ENCODE results near the gene TRPM2.

TRPM2 gene

DNA sequence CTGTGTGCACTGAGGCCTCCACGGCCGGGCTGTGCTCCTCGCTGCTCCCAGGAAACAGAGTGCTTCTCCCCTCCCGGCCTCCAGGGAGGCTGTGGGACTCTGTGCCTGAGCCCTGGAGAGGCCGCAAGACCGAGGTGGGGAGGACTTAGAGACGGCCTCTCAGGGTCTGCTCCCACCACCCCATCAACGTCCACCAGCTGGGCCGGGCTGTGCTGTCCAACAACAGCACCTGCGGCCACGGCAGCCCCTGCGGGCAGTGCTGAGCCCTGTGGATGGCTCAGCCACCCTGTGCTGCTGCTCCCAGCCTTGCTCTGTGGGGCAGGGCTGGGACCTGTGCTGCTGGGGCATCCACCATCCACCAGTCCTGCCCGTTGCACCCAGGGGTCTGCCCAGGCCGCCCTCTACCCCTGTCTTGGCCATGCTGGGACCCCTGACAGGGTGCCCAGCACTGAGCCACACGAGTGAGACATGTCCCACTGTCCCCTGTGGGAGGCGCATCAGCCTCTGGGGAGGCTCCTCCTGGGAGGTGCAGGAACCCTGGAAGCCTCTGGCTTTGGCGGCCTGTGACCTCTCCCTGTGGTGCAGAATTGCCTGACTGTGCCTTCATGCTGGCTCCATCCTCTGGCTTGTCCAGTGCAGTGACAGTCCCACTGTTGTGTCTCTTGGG is 70.7 kb downstream of the TRPM2 start:
- Mint-ChIP-seq H3K4me3 (no peak overlapping the region), H3K4me1 (ENCODE audit: low read depth) (no peaks in the 10 kb centered on the region), H3K27me3 (no peaks in the 10 kb centered on the region), H3K27ac (no peak overlapping the region), H3K36me3 (no peaks in the 10 kb centered on the region), H3K9me3 (ENCODE audit: low read depth) (no peaks in the 10 kb centered on the region)

DNA sequence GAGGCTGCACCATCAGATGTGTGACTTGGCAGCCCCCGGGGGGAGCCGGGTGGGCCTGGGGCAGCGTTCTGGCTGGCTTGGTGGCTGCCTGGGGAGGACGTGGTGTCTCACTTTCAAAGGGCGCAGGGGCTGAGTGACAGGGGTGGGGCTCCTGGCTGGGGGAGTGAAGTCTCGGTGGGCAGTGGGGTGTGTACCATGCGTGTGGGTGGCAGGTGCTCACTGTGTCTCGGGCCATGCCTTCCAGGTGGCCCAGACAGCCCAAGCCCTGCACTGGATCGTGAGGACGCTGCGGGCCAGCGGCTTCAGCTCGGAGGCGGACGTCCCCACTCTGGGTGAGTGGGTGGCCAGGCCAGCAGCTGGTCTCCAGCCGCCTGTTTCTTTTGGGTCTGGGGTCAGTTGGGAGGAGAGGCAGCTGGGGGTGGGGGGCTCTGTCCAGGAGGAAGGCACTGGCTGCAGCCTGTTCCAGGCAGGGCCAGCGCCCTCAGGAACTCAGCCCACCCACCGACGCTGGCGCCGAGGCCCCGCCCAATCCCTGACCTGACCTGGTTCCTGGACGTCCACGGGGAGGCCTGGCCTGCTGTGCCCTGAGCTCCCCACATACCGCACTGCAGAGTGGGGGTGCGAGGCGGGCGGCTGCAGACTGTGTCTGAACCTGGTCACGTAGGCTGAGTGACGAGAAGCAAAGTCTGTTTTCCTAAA is 71.3 kb downstream of the TRPM2 start:
- Mint-ChIP-seq H3K27ac (no peak overlapping the region), H3K4me1 (ENCODE audit: low read depth) (no peaks in the 10 kb centered on the region), H3K36me3 (no peaks in the 10 kb centered on the region), H3K9me3 (ENCODE audit: low read depth) (peaks cover 2% of the 10 kb centered on the region), H3K4me3 (no peak overlapping the region), H3K27me3 (no peaks in the 10 kb centered on the region)

GRCh38 chr21:44425307-44425894 is 72.0 kb downstream of the TRPM2 start:
- no peaks in the 10 kb centered on the region for H3K4me1 Mint-ChIP-seq (ENCODE audit: low read depth)
- no peak overlapping the region for H3K27ac Mint-ChIP-seq
- H3K9me3 Mint-ChIP-seq (ENCODE audit: low read depth): peaks cover 6% of the 10 kb centered on the region
- no peaks in the 10 kb centered on the region for H3K36me3 Mint-ChIP-seq
- no peak overlapping the region for H3K4me3 Mint-ChIP-seq
- H3K27me3 Mint-ChIP-seq: no peaks in the 10 kb centered on the region

DNA sequence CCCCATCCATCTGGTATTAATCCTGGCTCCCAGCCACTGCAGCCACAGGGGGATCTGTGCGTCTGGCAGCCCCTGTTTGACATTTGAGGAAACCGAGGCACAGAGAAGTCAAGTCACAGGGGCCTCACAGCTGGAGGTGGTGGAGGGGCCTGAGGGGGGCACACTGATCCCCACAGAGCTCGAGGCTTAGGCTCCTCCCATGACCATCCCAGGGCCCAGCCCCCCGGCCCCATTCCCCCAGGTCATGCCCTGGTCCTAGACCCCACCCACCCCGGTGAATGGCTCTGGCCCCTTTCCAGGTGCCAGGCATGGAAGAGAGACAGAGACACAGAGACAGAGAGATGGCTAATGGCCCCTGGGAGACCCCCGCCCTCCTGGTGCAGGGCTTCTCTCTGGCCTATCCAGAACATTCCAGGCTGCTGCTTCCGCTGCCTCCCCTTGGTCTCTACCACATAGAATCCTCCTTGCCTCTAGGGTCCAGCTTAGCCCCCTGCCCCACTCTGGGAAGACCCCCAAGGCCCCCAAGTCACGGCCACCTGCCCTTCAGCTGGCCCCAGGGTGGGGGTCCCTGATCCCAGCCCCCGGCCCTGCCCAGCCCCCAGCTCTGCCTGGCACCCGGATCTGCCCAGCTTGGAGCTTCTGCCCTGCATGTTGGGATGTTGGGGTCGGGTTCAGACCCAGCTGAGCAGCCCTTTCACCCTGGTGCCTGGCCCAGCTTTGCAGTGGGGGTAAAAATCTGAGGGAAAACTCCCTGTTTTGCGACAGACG is 72.7 kb downstream of the TRPM2 start:
- Mint-ChIP-seq H3K9me3 (ENCODE audit: low read depth) (peaks cover 9% of the 10 kb centered on the region), H3K36me3 (no peaks in the 10 kb centered on the region), H3K27ac (no peak overlapping the region), H3K27me3 (no peaks in the 10 kb centered on the region), H3K4me3 (no peak overlapping the region), H3K4me1 (ENCODE audit: low read depth) (no peaks in the 10 kb centered on the region)

GRCh38 chr21:44426663-44427191 is 73.3 kb downstream of the TRPM2 start:
- peaks cover 14% of the 10 kb centered on the region for H3K9me3 Mint-ChIP-seq (ENCODE audit: low read depth)
- H3K27me3 Mint-ChIP-seq: no peaks in the 10 kb centered on the region
- no peaks in the 10 kb centered on the region for H3K4me1 Mint-ChIP-seq (ENCODE audit: low read depth)
- peaks cover under 1% of the 10 kb centered on the region for H3K36me3 Mint-ChIP-seq
- no peak overlapping the region for H3K27ac Mint-ChIP-seq
- H3K4me3 Mint-ChIP-seq: no peak overlapping the region

DNA sequence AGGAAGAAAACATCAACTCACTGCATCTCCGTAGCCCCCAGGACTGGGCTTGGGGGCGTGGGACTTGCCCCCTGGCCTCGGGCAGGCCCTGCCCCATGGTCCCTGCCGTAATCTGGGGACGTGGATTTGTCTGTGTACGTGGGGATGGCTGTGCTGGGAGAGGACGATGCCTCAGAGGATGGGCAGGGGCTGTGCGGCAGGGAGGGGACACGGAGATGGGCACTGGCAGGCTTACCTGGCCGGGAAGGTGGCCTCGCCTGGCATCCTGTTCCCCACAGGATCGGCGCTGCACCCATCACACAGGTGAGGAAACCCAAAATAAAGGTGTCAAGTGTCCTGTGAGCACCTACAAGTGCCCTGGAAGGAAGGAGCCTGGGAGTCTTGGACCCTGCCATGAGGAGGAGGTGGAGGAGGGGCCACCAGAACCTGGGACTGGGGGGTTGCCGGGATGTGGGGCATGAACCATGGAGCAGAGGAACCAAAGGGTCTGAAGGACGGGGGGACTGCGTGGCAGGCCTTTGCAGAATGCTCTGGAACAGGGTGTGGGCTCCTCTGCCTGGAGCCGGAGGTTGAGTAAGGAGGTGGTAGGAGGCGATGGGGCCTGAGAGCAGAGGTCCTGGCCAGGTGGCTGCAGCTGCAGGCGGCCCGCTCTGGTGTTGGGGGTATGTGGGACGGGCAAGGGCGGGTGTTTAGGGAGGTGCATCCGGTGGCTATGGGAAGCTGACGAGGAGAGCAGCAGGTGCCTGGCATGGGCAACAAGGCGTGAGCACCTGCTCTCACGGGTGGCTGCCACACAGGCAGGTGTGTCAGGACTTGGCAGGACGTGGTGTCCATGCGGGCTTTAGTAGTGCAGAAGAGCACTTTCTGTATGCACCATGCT is 74.1 kb downstream of the TRPM2 start:
- Mint-ChIP-seq H3K4me3 (no peak overlapping the region), H3K9me3 (ENCODE audit: low read depth) (peaks cover 16% of the 10 kb centered on the region), H3K4me1 (ENCODE audit: low read depth) (no peaks in the 10 kb centered on the region), H3K27ac (no peak overlapping the region), H3K27me3 (no peaks in the 10 kb centered on the region), H3K36me3 (peaks cover 2% of the 10 kb centered on the region)

DNA sequence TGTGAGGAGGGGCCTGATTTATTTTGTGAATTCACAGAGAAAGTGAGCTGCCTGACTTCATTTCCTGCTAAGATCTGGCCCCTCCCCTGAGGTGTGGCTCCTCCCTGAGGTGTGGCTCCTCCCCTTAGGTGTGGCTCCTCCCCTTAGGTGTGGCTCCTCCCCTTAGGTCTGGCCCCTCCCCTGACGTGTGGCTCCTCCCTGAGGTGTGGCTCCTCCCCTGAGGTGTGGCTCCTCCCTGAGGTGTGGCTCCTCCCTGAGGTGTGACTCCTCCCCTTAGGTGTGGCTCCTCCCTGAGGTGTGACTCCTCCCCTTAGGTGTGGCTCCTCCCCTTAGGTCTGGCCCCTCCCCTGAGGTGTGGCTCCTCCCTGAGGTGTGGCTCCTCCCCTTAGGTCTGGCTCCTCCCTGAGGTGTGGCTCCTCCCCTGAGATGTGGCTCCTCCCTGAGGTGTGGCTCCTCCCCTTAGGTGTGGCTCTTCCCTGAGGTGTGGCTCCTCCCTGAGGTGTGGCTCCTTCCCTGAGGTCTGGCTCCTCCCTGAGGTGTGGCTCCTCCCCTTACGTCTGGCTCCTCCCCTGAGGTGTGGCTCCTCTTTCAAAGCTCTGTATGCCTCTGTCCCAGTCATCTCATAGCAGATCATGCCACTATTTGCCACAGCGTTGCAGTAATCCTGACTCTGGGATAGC is 75.0 kb downstream of the TRPM2 start:
- Mint-ChIP-seq H3K9me3 (ENCODE audit: low read depth) (peaks cover 16% of the 10 kb centered on the region), H3K4me1 (ENCODE audit: low read depth) (no peaks in the 10 kb centered on the region), H3K27me3 (no peaks in the 10 kb centered on the region), H3K27ac (no peak overlapping the region), H3K4me3 (no peak overlapping the region), H3K36me3 (peaks cover 2% of the 10 kb centered on the region)

DNA sequence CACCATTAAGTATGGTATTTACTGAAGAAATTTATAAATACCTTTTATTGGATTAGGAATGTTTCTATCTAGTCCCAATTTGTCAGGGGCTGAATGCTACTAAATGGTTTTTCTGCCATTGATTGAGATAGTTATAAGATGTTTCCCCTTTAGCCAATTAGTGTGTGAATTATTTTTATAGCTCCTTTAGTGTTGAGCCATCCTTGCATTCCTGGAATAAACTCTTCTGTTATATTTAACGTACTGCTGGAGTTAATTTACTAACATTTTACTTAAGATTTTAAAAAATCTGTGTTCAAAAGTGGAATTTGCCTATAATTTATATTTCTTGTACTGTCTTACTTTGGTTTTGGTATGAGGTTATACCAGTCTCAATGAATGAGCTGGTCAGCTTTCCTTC is 76.5 kb downstream of the TRPM2 start:
- Mint-ChIP-seq H3K9me3 (ENCODE audit: low read depth) (peaks cover 16% of the 10 kb centered on the region), H3K4me3 (no peak overlapping the region), H3K27me3 (no peaks in the 10 kb centered on the region), H3K4me1 (ENCODE audit: low read depth) (no peaks in the 10 kb centered on the region), H3K36me3 (peaks cover 2% of the 10 kb centered on the region), H3K27ac (no peak overlapping the region)

DNA sequence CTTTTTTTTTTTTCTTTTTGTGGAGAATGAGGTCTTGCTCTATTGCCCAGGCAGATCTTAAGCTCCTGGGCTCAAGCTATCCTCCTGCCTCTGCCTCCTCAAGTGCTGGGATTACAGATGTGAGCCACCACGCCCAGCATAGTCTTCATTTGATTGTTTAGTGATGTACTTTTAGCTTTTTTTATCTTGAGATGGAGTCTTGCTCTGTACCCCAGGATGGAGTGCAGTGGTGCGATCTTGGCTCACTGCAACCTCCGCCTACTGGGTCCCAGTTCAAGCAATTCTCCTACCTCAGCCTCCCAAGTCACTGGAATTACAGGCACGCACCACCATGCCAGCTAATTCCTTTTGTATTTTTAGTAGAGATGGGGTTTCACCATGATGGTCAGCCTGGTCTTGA is 77.9 kb downstream of the TRPM2 start:
- Mint-ChIP-seq H3K4me3 (no peak overlapping the region), H3K36me3 (peaks cover 2% of the 10 kb centered on the region), H3K9me3 (ENCODE audit: low read depth) (peaks cover 16% of the 10 kb centered on the region), H3K27me3 (no peaks in the 10 kb centered on the region), H3K4me1 (ENCODE audit: low read depth) (no peaks in the 10 kb centered on the region), H3K27ac (no peak overlapping the region)

DNA sequence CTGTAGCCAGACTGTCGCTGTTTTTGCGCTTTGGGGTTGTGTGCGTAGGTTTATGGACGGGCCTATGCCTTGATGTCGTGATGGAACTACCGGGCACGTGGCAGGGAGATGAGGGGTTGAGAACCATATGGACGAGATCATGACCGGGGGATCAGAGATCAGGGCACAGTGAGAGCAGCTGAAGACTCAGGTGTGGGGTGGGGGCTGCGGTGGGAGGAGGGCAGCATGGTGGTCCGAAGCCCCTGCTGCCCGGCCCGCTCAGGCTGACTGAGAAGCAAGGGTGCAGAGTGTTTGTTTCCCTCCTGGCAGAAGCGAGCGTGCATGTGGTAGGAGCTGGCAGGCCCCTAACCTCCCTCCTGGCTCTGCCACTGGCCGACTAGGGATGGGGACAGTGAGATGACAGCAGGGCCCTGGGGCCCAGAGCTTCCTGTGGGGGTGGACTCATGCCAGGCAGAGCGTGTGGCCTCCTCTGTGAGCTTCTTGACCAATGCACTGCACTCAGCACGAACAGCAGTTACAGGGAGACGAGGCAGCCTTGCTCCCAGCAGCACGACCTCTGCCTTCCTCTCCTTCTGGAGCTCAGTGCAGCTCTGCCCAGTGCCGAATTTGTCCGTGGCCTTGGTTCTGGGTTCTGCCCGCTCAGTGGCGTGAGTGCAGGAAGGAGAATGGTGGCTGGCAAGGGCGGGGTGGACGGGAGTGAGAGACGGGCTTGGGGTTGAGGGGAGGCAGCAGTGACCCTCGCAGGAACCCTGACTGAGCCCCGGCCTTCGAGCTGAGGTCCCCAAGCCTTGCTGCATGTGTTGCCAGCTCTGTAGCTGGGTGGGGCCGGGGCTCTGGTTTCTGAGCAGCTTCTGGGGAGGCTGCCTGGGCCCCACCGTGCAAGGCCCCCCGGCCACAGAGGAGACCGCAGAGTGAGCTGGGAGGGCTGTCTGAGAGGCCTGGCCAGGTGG is 79.7 kb downstream of the TRPM2 start:
- no peaks in the 10 kb centered on the region for H3K4me1 Mint-ChIP-seq (ENCODE audit: low read depth)
- H3K27me3 Mint-ChIP-seq: no peaks in the 10 kb centered on the region
- H3K36me3 Mint-ChIP-seq: peaks cover 2% of the 10 kb centered on the region
- no peak overlapping the region for H3K27ac Mint-ChIP-seq
- no peak overlapping the region for H3K4me3 Mint-ChIP-seq
- H3K9me3 Mint-ChIP-seq (ENCODE audit: low read depth): peaks cover 16% of the 10 kb centered on the region

DNA sequence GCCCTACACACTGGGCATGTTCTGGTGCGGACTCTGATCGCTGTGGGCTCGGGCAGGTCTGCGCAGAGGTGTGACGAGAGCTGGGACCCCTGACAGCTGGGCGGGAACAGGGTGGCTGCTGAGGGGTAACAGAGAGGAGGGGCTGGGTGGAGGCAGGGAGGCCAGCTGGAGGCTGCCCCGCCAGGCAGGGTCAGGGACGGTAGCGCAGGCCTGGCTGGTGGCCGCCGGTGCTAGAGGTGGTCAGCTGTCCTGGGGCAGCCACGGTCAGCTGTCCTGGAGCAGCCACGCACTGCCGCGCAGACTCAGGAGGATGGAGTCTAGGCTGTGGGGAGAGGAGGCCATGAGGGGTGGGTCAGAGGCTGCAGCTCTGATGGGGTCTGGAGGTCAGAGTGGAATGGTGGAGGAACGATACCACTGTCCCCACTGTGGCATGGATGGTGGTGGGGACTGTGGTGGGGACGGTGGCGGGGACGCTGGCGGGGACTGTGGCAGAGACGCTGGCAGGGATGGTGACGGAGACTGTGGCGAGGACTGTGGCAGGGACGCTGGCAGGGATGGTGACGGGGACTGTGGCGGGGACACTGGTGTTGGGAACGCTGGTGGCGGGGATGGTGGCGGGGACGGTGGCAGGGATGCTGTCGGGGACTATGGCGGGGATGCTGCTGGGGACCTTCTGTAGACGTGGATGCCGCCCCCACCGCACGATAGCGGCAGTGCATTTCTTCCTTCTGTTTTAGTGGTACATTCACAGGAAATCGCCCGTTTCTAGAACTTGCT is 80.6 kb downstream of the TRPM2 start:
- no peaks in the 10 kb centered on the region for H3K4me1 Mint-ChIP-seq (ENCODE audit: low read depth)
- H3K27me3 Mint-ChIP-seq: no peaks in the 10 kb centered on the region
- H3K27ac Mint-ChIP-seq: no peak overlapping the region
- H3K4me3 Mint-ChIP-seq: no peak overlapping the region
- peaks cover 2% of the 10 kb centered on the region for H3K36me3 Mint-ChIP-seq
- H3K9me3 Mint-ChIP-seq (ENCODE audit: low read depth): peaks cover 16% of the 10 kb centered on the region

- Mint-ChIP-seq H3K9me3 (ENCODE audit: low read depth) (peaks cover 16% of the 10 kb centered on the region), H3K4me1 (ENCODE audit: low read depth) (no peaks in the 10 kb centered on the region), H3K36me3 (peaks cover 2% of the 10 kb centered on the region), H3K27me3 (no peaks in the 10 kb centered on the region), H3K4me3 (no peak overlapping the region), H3K27ac (no peak overlapping the region)
Observed at GRCh38 chr21:44434568-44434925, 81.1 kb downstream of the TRPM2 start.

All from activated naive CD8-positive, alpha-beta T cell (primary cell).